GM23338 (cell line): ENCODE measurements around the gene ANKH. TPM values are rescaled to one million over a fixed set of nuclear protein-coding genes. Genes with fewer than 3 reads are reported as not detected.

Experiments
- ATAC-seq: fragments of 200-7000 bp; cut with Tn5 transposase; 3 replicates; pipeline ENCODE4 v1.9.1; 2020
- DNase-seq: peaks from one replicate; pipeline ENCODE4 v3.0.0-alpha.2; 2015; ENCODE audit warnings: low spot score
- H2AFZ ChIP-seq: fragments of 200-600 bp; sonication (generic); 2 replicates; pipeline ENCODE4 v1.8.0; 2016; ENCODE audit warnings: antibody characterized with exemption, mild to moderate bottlenecking, moderate library complexity
- H3F3A ChIP-seq: fragments of 200-600 bp; sonication (generic); replicated peaks from 2 replicates; pipeline ENCODE4 v1.8.0; 2017; ENCODE audit warnings: antibody characterized with exemption, mixed run types, low read depth
- H3K27ac ChIP-seq: fragments of 200-600 bp; sonication (generic); 2 replicates; pipeline ENCODE4 v1.6.1; 2016; ENCODE audit warnings: low read depth
- H3K27me3 ChIP-seq: fragments of 200-600 bp; sonication (generic); 2 replicates; pipeline ENCODE4 v1.8.0; 2016; ENCODE audit warnings: mild to moderate bottlenecking, mixed run types, moderate library complexity; ENCODE audit not compliant: insufficient read depth
- H3K36me3 ChIP-seq: fragments of 200-600 bp; sonication (generic); 2 replicates; pipeline ENCODE4 v1.8.0; 2016; ENCODE audit warnings: mild to moderate bottlenecking; ENCODE audit not compliant: insufficient read depth
- H3K4me1 ChIP-seq: fragments of 200-600 bp; sonication (generic); 2 replicates; pipeline ENCODE4 v1.8.0; 2016; ENCODE audit warnings: mild to moderate bottlenecking, moderate library complexity; ENCODE audit not compliant: insufficient read depth
- H3K4me2 ChIP-seq: fragments of 200-600 bp; sonication (generic); 2 replicates; pipeline ENCODE4 v1.7.1; 2017; ENCODE audit warnings: mixed run types
- H3K4me3 ChIP-seq: fragments of 200-600 bp; sonication (generic); 2 replicates; pipeline ENCODE4 v1.6.1; 2016; ENCODE audit warnings: mixed run types
- H3K79me2 ChIP-seq: fragments of 200-600 bp; sonication (generic); replicated peaks from 2 replicates; pipeline ENCODE4 v1.8.0; 2017; ENCODE audit warnings: mild to moderate bottlenecking; ENCODE audit not compliant: insufficient read depth
- H3K9me2 ChIP-seq: fragments of 200-600 bp; sonication (generic); 2 replicates; pipeline ENCODE4 v1.8.0; 2017; ENCODE audit not compliant: insufficient read depth
- H4K20me1 ChIP-seq: fragments of 200-600 bp; sonication (generic); replicated peaks from 2 replicates; pipeline ENCODE4 v1.8.0; 2017; ENCODE audit warnings: mild to moderate bottlenecking; ENCODE audit not compliant: insufficient read depth
- H3K27ac Mint-ChIP-seq: 2 replicates; pipeline ENCODE4 v1.8.0; 2020; ENCODE audit warnings: inconsistent platforms, mild to moderate bottlenecking, moderate library complexity, mixed read lengths
- H3K27me3 Mint-ChIP-seq: 3 replicates; pipeline ENCODE4 v1.8.0; 2022; ENCODE audit warnings: low read depth, mild to moderate bottlenecking, moderate library complexity, mixed read lengths, inconsistent platforms; ENCODE audit not compliant: insufficient read depth, poor library complexity
- H3K36me3 Mint-ChIP-seq: 3 replicates; pipeline ENCODE4 v1.8.0; 2021; ENCODE audit warnings: low read depth, mild to moderate bottlenecking, inconsistent platforms, moderate library complexity, mixed read lengths
- H3K4me1 Mint-ChIP-seq: 3 replicates; pipeline ENCODE4 v1.8.0; 2020; ENCODE audit warnings: mild to moderate bottlenecking, inconsistent platforms, mixed read lengths
- H3K4me3 Mint-ChIP-seq: 3 replicates; pipeline ENCODE4 v1.8.0; 2021; ENCODE audit warnings: moderate library complexity, mild to moderate bottlenecking, inconsistent platforms, mixed read lengths
- H3K9me3 Mint-ChIP-seq: 3 replicates; pipeline ENCODE4 v1.8.0; 2020; ENCODE audit warnings: moderate library complexity, mild to moderate bottlenecking, inconsistent platforms, mixed read lengths
- CREB1 ChIP-seq: fragments of 250-450 bp; sonication (Bioruptor Pico); IDR thresholded peaks from 2 replicates; pipeline ENCODE4 v1.5.0; 2020; ENCODE audit warnings: low read depth, mild to moderate bottlenecking, moderate library complexity
- ETS1 ChIP-seq: IDR thresholded peaks from 2 replicates; pipeline ENCODE4 v1.6.1; 2016; ENCODE audit warnings: antibody characterized with exemption
- EZH2 ChIP-seq: fragments of 200-600 bp; sonication (generic); IDR thresholded peaks from one replicate; pipeline ENCODE4 v1.8.0; 2017; ENCODE audit warnings: antibody characterized with exemption, mild to moderate bottlenecking, low read depth; ENCODE audit not compliant: unreplicated experiment
- EZH2phosphoT487 ChIP-seq: fragments of 200-600 bp; sonication (generic); IDR thresholded peaks from one replicate; pipeline ENCODE4 v1.8.1; 2018; ENCODE audit warnings: antibody characterized with exemption; ENCODE audit not compliant: unreplicated experiment
- JUNB ChIP-seq: IDR thresholded peaks from one replicate; pipeline ENCODE4 v1.6.1; 2016; ENCODE audit warnings: antibody characterized with exemption; ENCODE audit not compliant: unreplicated experiment
- NANOG ChIP-seq: IDR thresholded peaks from 2 replicates; pipeline ENCODE4 v1.6.1; 2016; ENCODE audit warnings: antibody characterized with exemption, borderline replicate concordance
- POLR2AphosphoS5 ChIP-seq: IDR thresholded peaks from 2 replicates; pipeline ENCODE4 v1.6.1; 2016; ENCODE audit warnings: antibody characterized with exemption, low read depth
- STAT1 ChIP-seq: IDR thresholded peaks from one replicate; pipeline ENCODE4 v1.6.1; 2016; ENCODE audit warnings: antibody characterized with exemption; ENCODE audit not compliant: unreplicated experiment
- ZNF114 ChIP-seq: fragments of 250-450 bp; sonication (Bioruptor Pico); IDR thresholded peaks from 2 replicates; pipeline ENCODE4 v1.5.0; 2020; ENCODE audit warnings: mild to moderate bottlenecking, moderate library complexity
- polyA plus RNA-seq: library from polyadenylated mRNA; unstranded; fragments of >200 nt; fragmentation: Nextera tagmentation; extraction: Ambion mirVana; gene quantifications from 2 replicates; pipeline ENCODE4 v1.2.1, GENCODE V29; 2016
- total RNA-seq: library from RNA; depleted of rRNA; stranded (reverse); fragments of >200 nt; shearing (Covaris generic); gene quantifications from 2 replicates; pipeline ENCODE4 v1.2.3, GENCODE V29; 2014
- TF ChIP-seq, protein P1 (sequence below): IDR thresholded peaks from one replicate; pipeline ENCODE4 v1.6.1; 2018; ENCODE audit warnings: antibody characterized with exemption; ENCODE audit not compliant: unreplicated experiment

ANKH gene
- total and polyA plus RNA-seq, 2 experiments from 2014 or later, result 5.0 to 6.1 TPM

GRCh38 chr5:14776602-14777001, 95.0 kb downstream of the ANKH start (continued):
- TF ChIP-seq, protein P1, sequence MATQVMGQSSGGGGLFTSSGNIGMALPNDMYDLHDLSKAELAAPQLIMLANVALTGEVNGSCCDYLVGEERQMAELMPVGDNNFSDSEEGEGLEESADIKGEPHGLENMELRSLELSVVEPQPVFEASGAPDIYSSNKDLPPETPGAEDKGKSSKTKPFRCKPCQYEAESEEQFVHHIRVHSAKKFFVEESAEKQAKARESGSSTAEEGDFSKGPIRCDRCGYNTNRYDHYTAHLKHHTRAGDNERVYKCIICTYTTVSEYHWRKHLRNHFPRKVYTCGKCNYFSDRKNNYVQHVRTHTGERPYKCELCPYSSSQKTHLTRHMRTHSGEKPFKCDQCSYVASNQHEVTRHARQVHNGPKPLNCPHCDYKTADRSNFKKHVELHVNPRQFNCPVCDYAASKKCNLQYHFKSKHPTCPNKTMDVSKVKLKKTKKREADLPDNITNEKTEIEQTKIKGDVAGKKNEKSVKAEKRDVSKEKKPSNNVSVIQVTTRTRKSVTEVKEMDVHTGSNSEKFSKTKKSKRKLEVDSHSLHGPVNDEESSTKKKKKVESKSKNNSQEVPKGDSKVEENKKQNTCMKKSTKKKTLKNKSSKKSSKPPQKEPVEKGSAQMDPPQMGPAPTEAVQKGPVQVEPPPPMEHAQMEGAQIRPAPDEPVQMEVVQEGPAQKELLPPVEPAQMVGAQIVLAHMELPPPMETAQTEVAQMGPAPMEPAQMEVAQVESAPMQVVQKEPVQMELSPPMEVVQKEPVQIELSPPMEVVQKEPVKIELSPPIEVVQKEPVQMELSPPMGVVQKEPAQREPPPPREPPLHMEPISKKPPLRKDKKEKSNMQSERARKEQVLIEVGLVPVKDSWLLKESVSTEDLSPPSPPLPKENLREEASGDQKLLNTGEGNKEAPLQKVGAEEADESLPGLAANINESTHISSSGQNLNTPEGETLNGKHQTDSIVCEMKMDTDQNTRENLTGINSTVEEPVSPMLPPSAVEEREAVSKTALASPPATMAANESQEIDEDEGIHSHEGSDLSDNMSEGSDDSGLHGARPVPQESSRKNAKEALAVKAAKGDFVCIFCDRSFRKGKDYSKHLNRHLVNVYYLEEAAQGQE, result no peak
- TF ChIP-seq NANOG (no peak), ZNF114 (CRISPR knock-in tag) (no peak), CREB1 (CRISPR knock-in tag) (no peak), ETS1 (no peak), EZH2phosphoT487 (no peak), JUNB (no peak)

GRCh38 chr5:14775857-14776256, 95.7 kb downstream of the ANKH start:
- H2AFZ ChIP-seq, result no peak overlapping the region
- Mint-ChIP-seq H3K27ac (no peak overlapping the region), H3K36me3 (no peaks in the 10 kb centered on the region), H3K27me3 (peaks cover 2% of the 10 kb centered on the region), H3K9me3 (no peaks in the 10 kb centered on the region), H3K4me3 (no peak overlapping the region), H3K4me1 (peaks cover 15% of the 10 kb centered on the region)
- TF ChIP-seq, protein P1, result no peak
- TF ChIP-seq STAT1 (no peak), EZH2 (no peak), NANOG (no peak), POLR2AphosphoS5 (no peak), EZH2phosphoT487 (no peak)
- no peaks in the 10 kb centered on the region; the same call in 1 of the 2 replicates for H4K20me1 ChIP-seq
- H3K4me3 ChIP-seq, result no peak overlapping the region
- H3K4me1 ChIP-seq, result 0 out of 2 replicates have a peak, but pooled peaks cover 5% of the 10 kb centered on the region
- no peaks in the 10 kb centered on the region for H3K27me3 ChIP-seq
- H3K9me2 ChIP-seq, result no peaks in the 10 kb centered on the region
- ATAC-seq, result no peak
- H3K36me3 ChIP-seq, result no peaks in the 10 kb centered on the region
- H3K79me2 ChIP-seq, result no peaks in the 10 kb centered on the region
- no peak overlapping the region for H3K27ac ChIP-seq
- H3K4me2 ChIP-seq, result no peak overlapping the region
- no peak for DNase-seq
- no peaks in the 10 kb centered on the region for H3F3A ChIP-seq
